Brain microvascular endothelial cell (primary cell): ENCODE measurements around the gene MEST.
"Not testable (repeated sequence)": the region's sequence is repeated elsewhere in the genome, so short reads cannot be mapped to it uniquely, and the experiment has no call there.

Source experiments
- DNase-seq: peaks from one replicate; pipeline ENCODE4 v3.0.0-alpha.2; 2020
- H3K27ac ChIP-seq: fragments of 250-450 bp; sonication (Bioruptor Pico); 2 replicates; pipeline ENCODE4 v1.5.1; 2020; ENCODE audit warnings: mild to moderate bottlenecking, moderate library complexity
- H3K27me3 ChIP-seq: fragments of 250-450 bp; sonication (Bioruptor Pico); replicated peaks from 2 replicates; pipeline ENCODE4 v1.5.1; 2020; ENCODE audit warnings: mild to moderate bottlenecking
- H3K36me3 ChIP-seq: fragments of 250-450 bp; sonication (Bioruptor Pico); replicated peaks from 2 replicates; pipeline ENCODE4 v1.5.1; 2020; ENCODE audit warnings: mild to moderate bottlenecking
- H3K4me3 ChIP-seq: 2 replicates; pipeline ENCODE4 v1.5.1; 2011; ENCODE audit warnings: low read depth, mild to moderate bottlenecking, control low read depth, low read length, moderate library complexity
- in situ Hi-C: cut with HindIII; loops from 2 replicates; pipeline ENCODE4 v1.10.0; 2017; ENCODE audit warnings: low sequenced_read_pairs, low pct_ligation_motif_present
- TF ChIP-seq, protein P1 (sequence below): IDR thresholded peaks from 2 replicates; pipeline ENCODE4 v1.5.1; 2011; ENCODE audit warnings: low read depth, mild to moderate bottlenecking, moderate library complexity, low read length, control low read depth, inconsistent platforms; ENCODE audit errors: missing control alignments

Gene MEST

DNA sequence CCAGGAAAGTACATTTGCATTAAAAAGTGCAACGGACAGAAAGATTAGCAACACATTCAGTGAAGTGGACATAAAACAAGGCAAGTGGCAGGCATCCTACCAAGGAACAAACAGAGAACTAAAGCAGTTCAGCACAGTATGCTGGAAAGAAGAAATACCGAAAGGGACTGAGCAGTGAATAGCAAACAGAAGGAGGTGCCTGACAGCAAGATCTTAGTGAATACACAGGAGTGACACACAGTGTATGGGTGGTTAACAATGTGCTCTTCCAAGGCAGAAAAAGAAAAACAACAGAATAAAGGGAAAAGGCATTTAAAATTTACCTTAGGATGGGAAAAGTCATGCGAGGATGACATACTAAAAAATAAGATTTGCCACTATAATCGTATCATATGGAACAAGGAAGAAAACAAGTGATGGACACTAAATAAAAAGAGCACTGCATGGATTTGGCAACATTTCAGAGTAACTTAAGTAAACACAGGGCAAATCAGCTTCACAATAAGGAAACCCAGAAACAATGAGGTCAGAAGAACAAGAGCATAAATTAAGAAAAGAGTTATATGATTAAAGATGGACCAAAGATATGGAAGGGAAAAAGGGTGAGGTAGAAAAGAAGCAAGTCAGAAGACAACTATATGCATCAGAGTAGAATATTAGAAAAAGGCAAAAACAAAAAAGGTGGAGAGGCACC is 29.5 kb downstream of the MEST start:
- Histone ChIP-seq H3K4me3 (no peak overlapping the region), H3K27ac (no peak overlapping the region), H3K27me3 (no peaks in the 10 kb centered on the region), H3K36me3 (peaks cover 17% of the 10 kb centered on the region)
- no peak for DNase-seq
- TF ChIP-seq, protein P1, sequence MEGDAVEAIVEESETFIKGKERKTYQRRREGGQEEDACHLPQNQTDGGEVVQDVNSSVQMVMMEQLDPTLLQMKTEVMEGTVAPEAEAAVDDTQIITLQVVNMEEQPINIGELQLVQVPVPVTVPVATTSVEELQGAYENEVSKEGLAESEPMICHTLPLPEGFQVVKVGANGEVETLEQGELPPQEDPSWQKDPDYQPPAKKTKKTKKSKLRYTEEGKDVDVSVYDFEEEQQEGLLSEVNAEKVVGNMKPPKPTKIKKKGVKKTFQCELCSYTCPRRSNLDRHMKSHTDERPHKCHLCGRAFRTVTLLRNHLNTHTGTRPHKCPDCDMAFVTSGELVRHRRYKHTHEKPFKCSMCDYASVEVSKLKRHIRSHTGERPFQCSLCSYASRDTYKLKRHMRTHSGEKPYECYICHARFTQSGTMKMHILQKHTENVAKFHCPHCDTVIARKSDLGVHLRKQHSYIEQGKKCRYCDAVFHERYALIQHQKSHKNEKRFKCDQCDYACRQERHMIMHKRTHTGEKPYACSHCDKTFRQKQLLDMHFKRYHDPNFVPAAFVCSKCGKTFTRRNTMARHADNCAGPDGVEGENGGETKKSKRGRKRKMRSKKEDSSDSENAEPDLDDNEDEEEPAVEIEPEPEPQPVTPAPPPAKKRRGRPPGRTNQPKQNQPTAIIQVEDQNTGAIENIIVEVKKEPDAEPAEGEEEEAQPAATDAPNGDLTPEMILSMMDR, result no peak
- in situ Hi-C loops, result no loop called here

DNA sequence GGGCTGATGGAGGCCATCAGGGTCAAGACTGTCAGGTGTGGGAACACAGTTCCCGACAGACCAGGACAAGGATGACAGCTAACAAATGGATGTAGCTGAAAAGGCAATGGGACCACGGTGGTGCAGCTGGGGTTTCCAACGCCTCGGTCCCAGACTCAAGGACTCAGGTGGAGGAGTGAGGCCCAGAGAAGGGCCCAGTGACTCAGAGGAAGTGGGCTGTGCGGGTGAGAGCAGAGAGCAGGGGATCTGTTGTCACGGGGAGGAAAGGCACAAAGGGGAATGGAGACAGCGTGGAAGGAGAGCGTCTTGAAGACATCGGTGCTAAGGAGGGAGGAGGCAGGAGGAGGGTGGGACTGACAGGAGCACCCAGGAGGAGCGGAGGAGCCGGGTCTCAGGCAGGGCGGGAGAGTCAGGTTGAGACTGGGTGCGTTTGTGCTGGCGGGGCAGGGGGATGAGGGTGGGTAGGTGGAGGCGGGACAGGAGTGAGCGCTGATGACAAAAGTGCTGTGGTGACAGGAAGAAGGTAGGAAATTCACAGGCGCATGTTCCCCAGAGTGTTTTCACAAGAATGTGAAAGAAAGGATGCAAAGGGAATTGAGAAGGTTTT is 31.7 kb downstream of the MEST start:
- H3K36me3 ChIP-seq, result peaks cover 17% of the 10 kb centered on the region
- H3K27me3 ChIP-seq, DNase-seq, in situ Hi-C loops, H3K4me3 ChIP-seq, H3K27ac ChIP-seq: not testable (repeated sequence)

DNA sequence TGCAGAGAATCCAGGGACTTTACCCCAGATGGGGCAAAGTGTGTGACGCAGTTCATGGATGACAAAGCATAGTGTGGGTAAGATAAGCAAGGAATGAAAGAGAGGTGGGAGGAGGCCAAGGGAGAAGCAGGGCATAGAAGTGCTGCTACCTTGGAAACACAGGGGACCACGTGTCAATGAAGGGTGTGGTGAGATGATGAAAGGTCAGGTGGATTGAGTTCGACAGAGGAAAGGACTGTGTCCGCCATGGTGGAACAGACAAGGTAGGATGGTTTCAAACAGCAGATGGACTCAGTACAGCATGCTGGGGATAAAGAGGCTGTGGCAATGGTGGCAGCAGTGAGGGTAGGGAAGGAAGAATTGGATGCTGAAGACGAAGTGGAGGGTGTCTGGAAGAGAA is 32.7 kb downstream of the MEST start:
- Histone ChIP-seq H3K27me3 (no peaks in the 10 kb centered on the region), H3K36me3 (peaks cover 22% of the 10 kb centered on the region), H3K27ac (no peak overlapping the region), H3K4me3 (no peak overlapping the region)
- DNase-seq, result no peak
- TF ChIP-seq, protein P1, result no peak
- in situ Hi-C loops, result no loop called here

DNA sequence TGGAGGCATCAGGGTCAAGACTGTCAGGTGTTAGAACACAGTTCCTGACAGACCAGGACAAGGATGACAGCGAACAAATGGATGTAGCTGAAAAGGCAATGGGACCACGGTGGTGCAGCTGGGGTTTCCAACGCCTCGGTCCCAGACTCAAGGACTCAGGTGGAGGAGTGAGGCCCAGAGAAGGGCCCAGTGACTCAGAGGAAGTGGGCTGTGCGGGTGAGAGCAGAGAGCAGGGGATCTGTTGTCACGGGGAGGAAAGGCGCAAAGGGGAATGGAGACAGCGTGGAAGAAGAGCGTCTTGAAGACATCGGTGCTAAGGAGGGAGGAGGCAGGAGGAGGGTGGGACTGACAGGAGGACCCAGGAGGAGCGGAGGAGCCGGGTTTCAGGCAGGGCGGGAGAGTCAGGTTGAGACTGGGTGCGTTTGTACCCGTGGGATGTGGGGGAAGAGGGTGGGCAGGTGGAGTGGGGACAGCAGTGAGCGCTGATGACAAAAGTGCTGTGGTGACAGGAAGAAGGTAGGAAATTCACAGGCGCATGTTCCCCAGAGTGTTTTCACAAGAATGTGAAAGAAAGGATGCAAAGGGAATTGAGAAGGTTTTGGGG is 36.0 kb downstream of the MEST start:
- DNase-seq, H3K27ac ChIP-seq, in situ Hi-C loops, H3K4me3 ChIP-seq, H3K27me3 ChIP-seq: not testable (repeated sequence)
- peaks cover 23% of the 10 kb centered on the region for H3K36me3 ChIP-seq

DNA sequence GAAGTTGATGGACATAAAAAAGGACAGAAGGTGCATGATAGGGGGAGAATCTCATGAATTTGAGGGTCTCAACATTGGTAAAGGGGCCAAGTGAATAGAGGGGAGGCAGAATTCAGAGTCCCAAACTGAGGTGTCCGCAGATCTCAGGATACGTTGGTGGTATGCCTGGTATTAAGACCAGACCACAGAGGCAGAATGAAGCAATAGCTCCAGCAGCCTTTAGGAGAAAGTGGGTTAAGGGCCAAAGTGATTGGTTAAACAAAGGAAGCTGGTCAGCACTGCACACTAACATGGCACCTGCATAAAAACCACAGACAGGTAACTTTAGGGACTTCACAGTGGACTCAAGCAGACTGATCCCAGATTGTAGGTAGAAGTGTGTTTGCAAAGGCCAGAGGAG is 37.5 kb downstream of the MEST start:
- no peak overlapping the region for H3K27ac ChIP-seq
- H3K36me3 ChIP-seq, result peaks cover 29% of the 10 kb centered on the region
- TF ChIP-seq, protein P1, result no peak
- H3K4me3 ChIP-seq, result no peak overlapping the region
- in situ Hi-C loops, result no loop called here
- DNase-seq, result no peak
- no peaks in the 10 kb centered on the region for H3K27me3 ChIP-seq

DNA sequence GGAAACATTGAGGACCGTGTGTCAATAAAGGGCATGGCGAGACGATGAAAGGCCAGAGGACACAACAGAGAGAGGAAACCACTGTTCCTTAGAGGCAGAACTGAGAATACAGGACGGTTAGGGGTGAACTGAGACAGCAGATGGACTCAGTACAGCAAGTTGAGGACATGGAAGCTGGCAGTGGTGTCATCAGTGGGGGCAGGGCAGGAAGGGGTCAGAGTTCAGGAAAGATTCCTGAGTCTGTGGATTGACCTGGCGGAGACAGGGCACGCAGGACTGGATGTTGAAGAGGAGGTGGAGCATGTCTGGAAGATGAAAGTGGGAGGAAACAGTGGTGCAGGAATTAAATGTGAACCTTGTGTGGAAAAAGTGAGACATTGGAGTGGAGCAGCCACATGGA is 46.0 kb downstream of the MEST start:
- H3K27me3 ChIP-seq, H3K27ac ChIP-seq, H3K4me3 ChIP-seq, in situ Hi-C loops, DNase-seq: not testable (repeated sequence)
- peaks cover 12% of the 10 kb centered on the region for H3K36me3 ChIP-seq

DNA sequence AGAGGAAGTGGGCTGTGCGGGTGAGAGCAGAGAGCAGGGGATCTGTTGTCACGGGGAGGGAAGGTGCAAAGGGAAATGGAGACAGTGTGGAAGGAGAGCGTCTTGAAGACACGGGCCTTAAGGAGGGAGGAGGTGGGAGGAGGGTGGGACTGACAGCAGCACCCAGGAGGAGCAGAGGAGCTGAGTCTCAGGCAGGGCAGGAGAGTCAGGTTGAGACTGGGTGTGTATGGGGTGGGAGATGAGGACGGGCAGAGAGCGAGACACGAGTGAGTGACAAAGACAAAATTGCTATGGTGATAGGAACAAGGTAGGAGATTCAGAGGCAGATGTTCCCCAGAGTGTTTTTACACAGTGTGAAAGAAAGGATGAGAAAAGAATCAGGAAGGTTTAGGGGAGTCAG is 49.4 kb downstream of the MEST start:
- H3K36me3 ChIP-seq, H3K4me3 ChIP-seq, H3K27ac ChIP-seq, H3K27me3 ChIP-seq, in situ Hi-C loops, DNase-seq: not testable (repeated sequence)

DNA sequence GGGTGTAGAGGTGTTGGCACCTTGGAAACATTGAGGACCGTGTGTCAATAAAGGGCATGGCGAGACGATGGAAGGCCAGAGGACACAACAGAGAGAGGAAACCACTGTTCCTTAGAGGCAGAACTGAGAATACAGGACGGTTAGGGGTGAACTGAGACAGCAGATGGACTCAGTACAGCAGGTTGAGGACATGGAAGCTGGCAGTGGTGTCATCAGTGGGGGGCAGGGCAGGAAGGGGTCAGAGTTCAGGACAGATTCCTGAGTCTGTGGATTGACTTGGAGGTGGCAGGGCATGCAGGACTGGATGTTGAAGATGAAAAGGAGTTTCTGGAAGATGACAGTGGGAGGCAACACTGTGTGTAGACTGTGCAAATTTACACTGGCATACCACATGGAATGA is 50.4 kb downstream of the MEST start:
- H3K36me3 ChIP-seq, H3K27me3 ChIP-seq, H3K4me3 ChIP-seq, in situ Hi-C loops, DNase-seq, H3K27ac ChIP-seq: not testable (repeated sequence)
